ENCODE measurements around the gene NUFIP1. TPM values are rescaled to one million over a fixed set of nuclear protein-coding genes. Genes with fewer than 3 reads are reported as not detected.

The NUFIP1 gene
- total RNA-seq, 1 donor from 2014 or later = 3.1 TPM

GRCh38 chr13:45016792-45017425 is 27.6 kb upstream of the NUFIP1 start:
- Histone ChIP-seq H3K4me1 (no peaks in the 10 kb centered on the region), H3K36me3 (peaks cover 80% of the 10 kb centered on the region), H3K27me3 (ENCODE audit: low read depth) (no peaks in the 10 kb centered on the region), H3K4me3 (no peak overlapping the region), H3K27ac (replicated peaks) (no peak overlapping the region), H3K9me3 (replicated peaks) (no peaks in the 10 kb centered on the region)
- TF ChIP-seq, protein P1, sequence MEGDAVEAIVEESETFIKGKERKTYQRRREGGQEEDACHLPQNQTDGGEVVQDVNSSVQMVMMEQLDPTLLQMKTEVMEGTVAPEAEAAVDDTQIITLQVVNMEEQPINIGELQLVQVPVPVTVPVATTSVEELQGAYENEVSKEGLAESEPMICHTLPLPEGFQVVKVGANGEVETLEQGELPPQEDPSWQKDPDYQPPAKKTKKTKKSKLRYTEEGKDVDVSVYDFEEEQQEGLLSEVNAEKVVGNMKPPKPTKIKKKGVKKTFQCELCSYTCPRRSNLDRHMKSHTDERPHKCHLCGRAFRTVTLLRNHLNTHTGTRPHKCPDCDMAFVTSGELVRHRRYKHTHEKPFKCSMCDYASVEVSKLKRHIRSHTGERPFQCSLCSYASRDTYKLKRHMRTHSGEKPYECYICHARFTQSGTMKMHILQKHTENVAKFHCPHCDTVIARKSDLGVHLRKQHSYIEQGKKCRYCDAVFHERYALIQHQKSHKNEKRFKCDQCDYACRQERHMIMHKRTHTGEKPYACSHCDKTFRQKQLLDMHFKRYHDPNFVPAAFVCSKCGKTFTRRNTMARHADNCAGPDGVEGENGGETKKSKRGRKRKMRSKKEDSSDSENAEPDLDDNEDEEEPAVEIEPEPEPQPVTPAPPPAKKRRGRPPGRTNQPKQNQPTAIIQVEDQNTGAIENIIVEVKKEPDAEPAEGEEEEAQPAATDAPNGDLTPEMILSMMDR (IDR thresholded peaks at IDR 0.05; ENCODE audit: borderline replicate concordance) = no peak
- intact Hi-C loops (cut with micrococcal nuclease) = no loop called here
- no peak for DNase-seq

DNA sequence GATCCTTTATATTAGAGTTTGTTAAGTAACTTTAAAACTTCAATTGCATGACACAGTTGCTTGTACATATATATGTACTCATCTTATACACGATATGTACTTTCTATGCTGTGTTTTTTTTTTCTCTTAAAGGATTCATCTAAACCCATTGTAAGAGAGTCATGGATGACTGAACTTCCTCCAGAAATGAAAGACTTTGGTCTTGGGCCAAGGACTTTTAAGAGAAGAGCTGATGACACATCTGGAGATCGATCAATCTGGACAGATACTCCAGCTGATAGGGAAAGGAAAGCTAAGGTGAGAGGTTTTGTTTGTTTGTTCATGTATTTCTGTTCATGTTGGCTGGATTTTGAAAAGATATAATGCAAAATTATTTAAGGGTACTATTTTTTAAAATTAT is 26.0 kb upstream of the NUFIP1 start:
- Histone ChIP-seq H3K27me3 (ENCODE audit: low read depth) (no peaks in the 10 kb centered on the region), H3K36me3 (peaks cover 80% of the 10 kb centered on the region), H3K9me3 (replicated peaks) (no peaks in the 10 kb centered on the region), H3K4me1 (no peaks in the 10 kb centered on the region), H3K27ac (replicated peaks) (no peak overlapping the region), H3K4me3 (no peak overlapping the region)
- TF ChIP-seq, protein P1 (IDR thresholded peaks at IDR 0.05; ENCODE audit: borderline replicate concordance) = no peak
- intact Hi-C loops (cut with micrococcal nuclease) = no loop called here
- DNase-seq = no peak

DNA sequence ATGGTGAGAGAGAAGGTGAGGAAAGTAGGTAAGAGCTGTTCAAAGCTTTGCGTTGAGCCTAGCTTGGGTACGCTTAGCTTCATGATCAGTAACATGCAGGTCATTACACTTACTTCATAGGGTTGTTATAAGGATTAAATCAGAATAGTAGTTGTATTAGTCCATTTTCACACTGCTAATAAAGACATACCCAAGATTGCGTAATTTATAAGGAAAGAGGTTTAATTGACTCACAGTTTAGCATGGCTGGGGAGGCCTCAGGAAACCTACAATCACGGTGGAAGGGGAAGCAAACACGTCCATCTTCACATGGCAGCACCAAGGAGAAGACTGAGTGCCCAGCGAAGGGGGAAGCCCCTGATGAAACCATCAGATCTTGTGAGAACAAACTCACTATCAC is 21.9 kb upstream of the NUFIP1 start:
- Histone ChIP-seq H3K27me3 (ENCODE audit: low read depth) (no peaks in the 10 kb centered on the region), H3K4me3 (no peak overlapping the region), H3K27ac (replicated peaks) (no peak overlapping the region), H3K9me3 (replicated peaks) (no peaks in the 10 kb centered on the region), H3K36me3 (peaks cover 84% of the 10 kb centered on the region), H3K4me1 (peaks cover 7% of the 10 kb centered on the region)
- intact Hi-C loops (cut with micrococcal nuclease) = no loop called here
- TF ChIP-seq, protein P1 (IDR thresholded peaks at IDR 0.05; ENCODE audit: borderline replicate concordance) = no peak
- DNase-seq = no peak

- intact Hi-C loops (cut with micrococcal nuclease) = no loop called here
- Histone ChIP-seq H3K9me3 (replicated peaks) (no peaks in the 10 kb centered on the region), H3K27me3 (ENCODE audit: low read depth) (no peaks in the 10 kb centered on the region), H3K27ac (replicated peaks) (no peak overlapping the region), H3K4me1 (peaks cover 7% of the 10 kb centered on the region), H3K4me3 (no peak overlapping the region), H3K36me3 (peaks cover 79% of the 10 kb centered on the region)
- TF ChIP-seq, protein P1 (IDR thresholded peaks at IDR 0.05; ENCODE audit: borderline replicate concordance) = no peak
- DNase-seq = no peak
Observed at GRCh38 chr13:45007823-45008222, 18.6 kb upstream of the NUFIP1 start.

- no peak for DNase-seq
- H3K9me3 ChIP-seq (replicated peaks) = no peaks in the 10 kb centered on the region
- no peak overlapping the region for H3K27ac ChIP-seq (replicated peaks)
- no peaks in the 10 kb centered on the region for H3K27me3 ChIP-seq (ENCODE audit: low read depth)
- H3K4me1 ChIP-seq = peaks cover 7% of the 10 kb centered on the region
- TF ChIP-seq, protein P1 (IDR thresholded peaks at IDR 0.05; ENCODE audit: borderline replicate concordance) = no peak
- intact Hi-C loops (cut with micrococcal nuclease) = no loop called here
- peaks cover 80% of the 10 kb centered on the region for H3K36me3 ChIP-seq
- H3K4me3 ChIP-seq = no peak overlapping the region
Observed at GRCh38 chr13:45007225-45007624, 18.0 kb upstream of the NUFIP1 start.
